GM23338 (cell line): ENCODE results near the gene CYTH1. TPM values are rescaled to one million over a fixed set of nuclear protein-coding genes. Genes with fewer than 3 reads are reported as not detected.

Experiments used
- EZH2phosphoT487 ChIP-seq: fragments of 200-600 bp; sonication (generic); IDR thresholded peaks from one replicate; pipeline ENCODE4 v1.8.1; 2018; ENCODE audit warnings: antibody characterized with exemption; ENCODE audit not compliant: unreplicated experiment
- JUNB ChIP-seq: IDR thresholded peaks from one replicate; pipeline ENCODE4 v1.6.1; 2016; ENCODE audit warnings: antibody characterized with exemption; ENCODE audit not compliant: unreplicated experiment
- NANOG ChIP-seq: IDR thresholded peaks from 2 replicates; pipeline ENCODE4 v1.6.1; 2016; ENCODE audit warnings: antibody characterized with exemption, borderline replicate concordance
- POLR2AphosphoS5 ChIP-seq: IDR thresholded peaks from 2 replicates; pipeline ENCODE4 v1.6.1; 2016; ENCODE audit warnings: antibody characterized with exemption, low read depth
- ZNF114 ChIP-seq: fragments of 250-450 bp; sonication (Bioruptor Pico); IDR thresholded peaks from 2 replicates; pipeline ENCODE4 v1.5.0; 2020; ENCODE audit warnings: mild to moderate bottlenecking, moderate library complexity
- polyA plus RNA-seq: library from polyadenylated mRNA; unstranded; fragments of >200 nt; fragmentation: Nextera tagmentation; extraction: Ambion mirVana; gene quantifications from 2 replicates; pipeline ENCODE4 v1.2.1, GENCODE V29; 2016
- total RNA-seq: library from RNA; depleted of rRNA; stranded (reverse); fragments of >200 nt; shearing (Covaris generic); gene quantifications from 2 replicates; pipeline ENCODE4 v1.2.3, GENCODE V29; 2014
- TF ChIP-seq, protein P1 (sequence below): fragments of 250-450 bp; sonication (Bioruptor Pico); IDR thresholded peaks from 2 replicates; pipeline ENCODE4 v1.5.0; 2020; ENCODE audit warnings: mild to moderate bottlenecking, moderate library complexity
- TF ChIP-seq, protein P2 (sequence below), 2 experiments: fragments of 200-600 bp in 1 of 2; sonication (generic) in 1 of 2; conservative IDR thresholded peaks; 2 replicates each; pipeline versions ENCODE4 v1.5.1 to v1.6.1; 2016 to 2017; ENCODE audit warnings: antibody characterized with exemption in 2 of 2, low read depth in 2 of 2, mild to moderate bottlenecking in 2 of 2, moderate library complexity in 1 of 2
- TF ChIP-seq, protein P3 (sequence below): IDR thresholded peaks from 2 replicates; pipeline ENCODE4 v1.6.1; 2016; ENCODE audit warnings: antibody characterized with exemption

Gene CYTH1
- total and polyA plus RNA-seq, 2 experiments from 2014 or later, result 13.8 to 14.5 TPM

DNA sequence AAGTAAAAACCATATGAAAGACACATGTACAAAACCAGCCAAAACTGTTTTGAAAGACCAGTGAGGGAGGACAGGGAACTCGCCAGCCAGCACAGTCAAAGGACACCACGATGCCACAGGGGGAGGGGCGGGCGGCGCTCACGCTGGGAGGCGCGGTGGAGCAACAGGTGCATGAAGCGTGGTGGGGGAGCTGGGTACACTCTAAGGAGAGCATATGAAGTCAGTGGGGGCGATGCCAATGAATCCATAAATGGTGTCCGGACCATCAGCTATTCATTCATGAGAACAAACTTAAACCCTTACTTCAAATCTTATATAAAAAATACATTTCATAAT, 103.9 kb downstream of the CYTH1 start (continued):
- TF ChIP-seq, protein P1, sequence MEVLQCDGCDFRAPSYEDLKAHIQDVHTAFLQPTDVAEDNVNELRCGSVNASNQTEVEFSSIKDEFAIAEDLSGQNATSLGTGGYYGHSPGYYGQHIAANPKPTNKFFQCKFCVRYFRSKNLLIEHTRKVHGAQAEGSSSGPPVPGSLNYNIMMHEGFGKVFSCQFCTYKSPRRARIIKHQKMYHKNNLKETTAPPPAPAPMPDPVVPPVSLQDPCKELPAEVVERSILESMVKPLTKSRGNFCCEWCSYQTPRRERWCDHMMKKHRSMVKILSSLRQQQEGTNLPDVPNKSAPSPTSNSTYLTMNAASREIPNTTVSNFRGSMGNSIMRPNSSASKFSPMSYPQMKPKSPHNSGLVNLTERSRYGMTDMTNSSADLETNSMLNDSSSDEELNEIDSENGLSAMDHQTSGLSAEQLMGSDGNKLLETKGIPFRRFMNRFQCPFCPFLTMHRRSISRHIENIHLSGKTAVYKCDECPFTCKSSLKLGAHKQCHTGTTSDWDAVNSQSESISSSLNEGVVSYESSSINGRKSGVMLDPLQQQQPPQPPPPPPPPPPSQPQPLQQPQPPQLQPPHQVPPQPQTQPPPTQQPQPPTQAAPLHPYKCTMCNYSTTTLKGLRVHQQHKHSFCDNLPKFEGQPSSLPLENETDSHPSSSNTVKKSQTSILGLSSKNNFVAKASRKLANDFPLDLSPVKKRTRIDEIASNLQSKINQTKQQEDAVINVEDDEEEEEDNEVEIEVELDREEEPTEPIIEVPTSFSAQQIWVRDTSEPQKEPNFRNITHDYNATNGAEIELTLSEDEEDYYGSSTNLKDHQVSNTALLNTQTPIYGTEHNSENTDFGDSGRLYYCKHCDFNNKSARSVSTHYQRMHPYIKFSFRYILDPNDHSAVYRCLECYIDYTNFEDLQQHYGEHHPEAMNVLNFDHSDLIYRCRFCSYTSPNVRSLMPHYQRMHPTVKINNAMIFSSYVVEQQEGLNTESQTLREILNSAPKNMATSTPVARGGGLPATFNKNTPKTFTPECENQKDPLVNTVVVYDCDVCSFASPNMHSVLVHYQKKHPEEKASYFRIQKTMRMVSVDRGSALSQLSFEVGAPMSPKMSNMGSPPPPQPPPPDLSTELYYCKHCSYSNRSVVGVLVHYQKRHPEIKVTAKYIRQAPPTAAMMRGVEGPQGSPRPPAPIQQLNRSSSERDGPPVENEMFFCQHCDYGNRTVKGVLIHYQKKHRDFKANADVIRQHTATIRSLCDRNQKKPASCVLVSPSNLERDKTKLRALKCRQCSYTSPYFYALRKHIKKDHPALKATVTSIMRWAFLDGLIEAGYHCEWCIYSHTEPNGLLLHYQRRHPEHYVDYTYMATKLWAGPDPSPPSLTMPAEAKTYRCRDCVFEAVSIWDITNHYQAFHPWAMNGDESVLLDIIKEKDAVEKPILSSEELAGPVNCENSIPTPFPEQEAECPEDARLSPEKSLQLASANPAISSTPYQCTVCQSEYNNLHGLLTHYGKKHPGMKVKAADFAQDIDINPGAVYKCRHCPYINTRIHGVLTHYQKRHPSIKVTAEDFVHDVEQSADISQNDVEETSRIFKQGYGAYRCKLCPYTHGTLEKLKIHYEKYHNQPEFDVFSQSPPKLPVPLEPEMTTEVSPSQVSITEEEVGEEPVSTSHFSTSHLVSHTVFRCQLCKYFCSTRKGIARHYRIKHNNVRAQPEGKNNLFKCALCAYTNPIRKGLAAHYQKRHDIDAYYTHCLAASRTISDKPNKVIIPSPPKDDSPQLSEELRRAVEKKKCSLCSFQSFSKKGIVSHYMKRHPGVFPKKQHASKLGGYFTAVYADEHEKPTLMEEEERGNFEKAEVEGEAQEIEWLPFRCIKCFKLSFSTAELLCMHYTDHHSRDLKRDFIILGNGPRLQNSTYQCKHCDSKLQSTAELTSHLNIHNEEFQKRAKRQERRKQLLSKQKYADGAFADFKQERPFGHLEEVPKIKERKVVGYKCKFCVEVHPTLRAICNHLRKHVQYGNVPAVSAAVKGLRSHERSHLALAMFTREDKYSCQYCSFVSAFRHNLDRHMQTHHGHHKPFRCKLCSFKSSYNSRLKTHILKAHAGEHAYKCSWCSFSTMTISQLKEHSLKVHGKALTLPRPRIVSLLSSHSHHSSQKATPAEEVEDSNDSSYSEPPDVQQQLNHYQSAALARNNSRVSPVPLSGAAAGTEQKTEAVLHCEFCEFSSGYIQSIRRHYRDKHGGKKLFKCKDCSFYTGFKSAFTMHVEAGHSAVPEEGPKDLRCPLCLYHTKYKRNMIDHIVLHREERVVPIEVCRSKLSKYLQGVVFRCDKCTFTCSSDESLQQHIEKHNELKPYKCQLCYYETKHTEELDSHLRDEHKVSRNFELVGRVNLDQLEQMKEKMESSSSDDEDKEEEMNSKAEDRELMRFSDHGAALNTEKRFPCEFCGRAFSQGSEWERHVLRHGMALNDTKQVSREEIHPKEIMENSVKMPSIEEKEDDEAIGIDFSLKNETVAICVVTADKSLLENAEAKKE (CRISPR knock-in tag), result no peak
- TF ChIP-seq, protein P2, sequence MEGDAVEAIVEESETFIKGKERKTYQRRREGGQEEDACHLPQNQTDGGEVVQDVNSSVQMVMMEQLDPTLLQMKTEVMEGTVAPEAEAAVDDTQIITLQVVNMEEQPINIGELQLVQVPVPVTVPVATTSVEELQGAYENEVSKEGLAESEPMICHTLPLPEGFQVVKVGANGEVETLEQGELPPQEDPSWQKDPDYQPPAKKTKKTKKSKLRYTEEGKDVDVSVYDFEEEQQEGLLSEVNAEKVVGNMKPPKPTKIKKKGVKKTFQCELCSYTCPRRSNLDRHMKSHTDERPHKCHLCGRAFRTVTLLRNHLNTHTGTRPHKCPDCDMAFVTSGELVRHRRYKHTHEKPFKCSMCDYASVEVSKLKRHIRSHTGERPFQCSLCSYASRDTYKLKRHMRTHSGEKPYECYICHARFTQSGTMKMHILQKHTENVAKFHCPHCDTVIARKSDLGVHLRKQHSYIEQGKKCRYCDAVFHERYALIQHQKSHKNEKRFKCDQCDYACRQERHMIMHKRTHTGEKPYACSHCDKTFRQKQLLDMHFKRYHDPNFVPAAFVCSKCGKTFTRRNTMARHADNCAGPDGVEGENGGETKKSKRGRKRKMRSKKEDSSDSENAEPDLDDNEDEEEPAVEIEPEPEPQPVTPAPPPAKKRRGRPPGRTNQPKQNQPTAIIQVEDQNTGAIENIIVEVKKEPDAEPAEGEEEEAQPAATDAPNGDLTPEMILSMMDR (conservative IDR thresholded peaks at IDR 0.05; ENCODE audit: low read depth in 2 of 2), result no peak
- TF ChIP-seq NANOG (no peak), EZH2phosphoT487 (no peak), JUNB (no peak), POLR2AphosphoS5 (no peak), ZNF114 (CRISPR knock-in tag) (no peak)
- TF ChIP-seq, protein P3, sequence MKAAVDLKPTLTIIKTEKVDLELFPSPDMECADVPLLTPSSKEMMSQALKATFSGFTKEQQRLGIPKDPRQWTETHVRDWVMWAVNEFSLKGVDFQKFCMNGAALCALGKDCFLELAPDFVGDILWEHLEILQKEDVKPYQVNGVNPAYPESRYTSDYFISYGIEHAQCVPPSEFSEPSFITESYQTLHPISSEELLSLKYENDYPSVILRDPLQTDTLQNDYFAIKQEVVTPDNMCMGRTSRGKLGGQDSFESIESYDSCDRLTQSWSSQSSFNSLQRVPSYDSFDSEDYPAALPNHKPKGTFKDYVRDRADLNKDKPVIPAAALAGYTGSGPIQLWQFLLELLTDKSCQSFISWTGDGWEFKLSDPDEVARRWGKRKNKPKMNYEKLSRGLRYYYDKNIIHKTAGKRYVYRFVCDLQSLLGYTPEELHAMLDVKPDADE, result no peak
